Inflammatory macrophage treated with lipopolysaccharide for 1 hour (primary cell): ENCODE data around the gene HDAC3.
A peak's percentile ranks its signal among the peaks of the same experiment; 100 is the strongest.
"Not testable (repeated sequence)": the region's sequence is repeated elsewhere in the genome, so short reads cannot be mapped to it uniquely, and the experiment has no call there.

ENCODE experiments used
- DNase-seq, 2 donors: peaks; one replicate each; pipeline ENCODE4 v3.0.0-alpha.2; 2020 to 2022

The HDAC3 gene

GRCh38 chr5:141633871-141634561 is 2.6 kb downstream of the HDAC3 start:
- no peak for DNase-seq

- DNase-seq, result no peak
Observed at GRCh38 chr5:141632650-141633049, 4.0 kb downstream of the HDAC3 start.

GRCh38 chr5:141630570-141631140 is 6.0 kb downstream of the HDAC3 start:
- DNase-seq, result no peak

GRCh38 chr5:141628175-141628788 is 8.4 kb downstream of the HDAC3 start:
- no peak for DNase-seq

GRCh38 chr5:141623611-141624010 is 13.0 kb downstream of the HDAC3 start:
- no peak for DNase-seq

- DNase-seq, result peak; percentile 82 to 94
Observed at GRCh38 chr5:141623186-141623585, 13.5 kb downstream of the HDAC3 start.

- DNase-seq, result peak; percentile 88 to 95
Observed at GRCh38 chr5:141618804-141619554, 17.7 kb downstream of the HDAC3 start, which contains the start of gene DIAPH1. TSS of gene DIAPH1 (minus strand) at chr5:141619000. CDS start at chr5:141618914, 86 bp downstream.

GRCh38 chr5:141618030-141618803 is 18.4 kb downstream of the HDAC3 start:
- peak in 1 of 2 donors; percentile 31 for DNase-seq

- DNase-seq, result no peak
Observed at GRCh38 chr5:141617682-141618029, 19.0 kb downstream of the HDAC3 start.

GRCh38 chr5:141617128-141617527 is 19.5 kb downstream of the HDAC3 start:
- no peak for DNase-seq

- DNase-seq, result peak; percentile 59 to 74
Observed at GRCh38 chr5:141615991-141616720, 20.5 kb downstream of the HDAC3 start.

- no peak for DNase-seq
Observed at GRCh38 chr5:141613344-141613743, 23.3 kb downstream of the HDAC3 start.

- DNase-seq, result no peak
Observed at GRCh38 chr5:141611289-141611688, 25.4 kb downstream of the HDAC3 start.

GRCh38 chr5:141609921-141610320 is 26.7 kb downstream of the HDAC3 start:
- DNase-seq, result not testable (repeated sequence)

GRCh38 chr5:141609044-141609443 is 27.6 kb downstream of the HDAC3 start:
- DNase-seq, result no peak

- DNase-seq, result no peak
Observed at GRCh38 chr5:141608557-141608956, 28.1 kb downstream of the HDAC3 start.

GRCh38 chr5:141608046-141608445 is 28.6 kb downstream of the HDAC3 start:
- DNase-seq, result no peak

GRCh38 chr5:141605523-141606277 is 30.9 kb downstream of the HDAC3 start:
- DNase-seq, result peak; percentile 75 to 77

GRCh38 chr5:141603923-141604717 is 32.5 kb downstream of the HDAC3 start:
- DNase-seq, result peak; percentile 97 to 98

GRCh38 chr5:141602606-141603005 is 34.0 kb downstream of the HDAC3 start:
- no peak for DNase-seq
